DND-41 (cell line): Measurements from ENCODE around the gene LAX1.

ENCODE experiments used
- CTCF ChIP-seq: IDR thresholded peaks from 2 replicates; pipeline ENCODE4 v1.5.1; 2012; ENCODE audit warnings: borderline replicate concordance, low read length, moderate library complexity, mild to moderate bottlenecking; ENCODE audit not compliant: poor library complexity, severe bottlenecking; ENCODE audit errors: extremely low read depth
- EZH2 ChIP-seq: IDR thresholded peaks from 3 replicates; pipeline ENCODE4 v1.6.1; 2012; ENCODE audit warnings: borderline replicate concordance, low read depth, mild to moderate bottlenecking, moderate library complexity, low read length, inconsistent platforms; ENCODE audit not compliant: severe bottlenecking

DNA sequence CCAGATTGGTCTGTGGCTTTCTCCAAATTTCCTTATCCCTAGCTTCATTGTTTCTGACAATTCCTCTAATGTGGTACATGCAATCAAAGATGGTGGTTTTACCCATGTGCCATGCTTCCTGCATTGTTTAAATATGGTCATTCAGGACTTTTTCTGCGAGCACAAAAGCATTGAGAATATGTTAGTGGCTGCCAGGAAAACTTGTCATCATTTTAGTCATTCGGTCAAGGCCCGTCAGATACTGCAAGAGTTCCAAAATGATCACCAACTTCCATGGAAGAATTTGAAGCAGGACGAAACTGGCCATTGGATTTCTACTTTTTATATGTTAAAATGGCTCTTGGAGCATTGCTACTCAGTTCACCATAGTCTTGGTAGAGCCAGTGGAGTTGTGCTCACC lies 34.2 kb downstream of the LAX1 start:
- TF ChIP-seq CTCF (no peak), EZH2 (no peak)
